SK-N-SH (cell line): ENCODE results near the gene PLEKHG3. TPM values are rescaled to one million over a fixed set of nuclear protein-coding genes. Genes with fewer than 3 reads are reported as not detected.

Source experiments
- CTCF ChIA-PET: fragments of 300-600, 350-600 bp; formaldehyde crosslinking; extraction: SDS; loops from one replicate; lab custom pipeline; 2021; lab: Yijun Ruan, JAX
- POLR2A ChIA-PET: fragments of 350-600 bp; sonication (Branson Sonifier 250); formaldehyde crosslinking; extraction: SDS; loops from one replicate; lab custom pipeline; 2020; ENCODE audit warnings: antibody characterized with exemption, inconsistent platforms; lab: Yijun Ruan, JAX
- DNase-seq: peaks from one replicate; pipeline ENCODE4 v3.0.0; 2012
- H2AFZ ChIP-seq: fragments of 200-600 bp; sonication (generic); 2 replicates; pipeline ENCODE4 v1.8.1; 2016; ENCODE audit warnings: antibody characterized with exemption, mild to moderate bottlenecking, low read depth
- H3F3A ChIP-seq: fragments of 200-600 bp; sonication (generic); replicated peaks from 2 replicates; pipeline ENCODE3; 2016; ENCODE audit warnings: antibody characterized with exemption, mild to moderate bottlenecking; ENCODE audit not compliant: insufficient read depth
- H3K27ac ChIP-seq, 2 experiments: fragments of 200-500 bp in 1 of 2; fragments of 200-600 bp in 1 of 2; sonication (Bioruptor generic) in 1 of 2; sonication (generic), shearing (Covaris generic) in 1 of 2; 2 replicates each; pipeline versions ENCODE4 v1.5.1 to v1.6.1; 2014 to 2016; ENCODE audit warnings: low read depth in 2 of 2, inconsistent platforms in 1 of 2, low read length in 1 of 2, mild to moderate bottlenecking in 1 of 2, mixed read lengths in 1 of 2
- H3K27me3 ChIP-seq: fragments of 200-600 bp; sonication (generic), shearing (Covaris generic); 2 replicates; pipeline ENCODE4 v1.6.1; 2016; ENCODE audit warnings: mixed run types; ENCODE audit not compliant: insufficient read depth
- H3K36me3 ChIP-seq, 2 experiments: fragments of 200-500 bp in 1 of 2; fragments of 200-600 bp in 1 of 2; sonication (Bioruptor generic) in 1 of 2; sonication (generic) in 1 of 2; replicated peaks in 1 of 2; 2 replicates each; pipeline versions ENCODE3 to v1.5.1; 2014 to 2016; ENCODE audit warnings: low read length in 1 of 2, mild to moderate bottlenecking in 1 of 2; ENCODE audit not compliant: insufficient read depth in 2 of 2, control insufficient read depth in 1 of 2
- H3K4me1 ChIP-seq, 2 experiments: fragments of 200-500 bp in 1 of 2; fragments of 200-600 bp in 1 of 2; sonication (Bioruptor generic) in 1 of 2; sonication (generic), shearing (Covaris generic) in 1 of 2; 2 replicates each; pipeline versions ENCODE4 v1.5.1 to v1.6.1; 2014 to 2016; ENCODE audit warnings: low read depth in 1 of 2, low read length in 1 of 2, mixed run types in 1 of 2; ENCODE audit not compliant: insufficient read depth in 2 of 2, control insufficient read depth in 1 of 2
- H3K4me2 ChIP-seq: fragments of 200-600 bp; sonication (generic), shearing (Covaris generic); 2 replicates; pipeline ENCODE4 v1.6.1; 2017; ENCODE audit warnings: mixed run types
- H3K4me3 ChIP-seq, 2 experiments: fragments of 200-500 bp in 1 of 2; fragments of 200-600 bp in 1 of 2; sonication (Bioruptor generic) in 1 of 2; sonication (generic), shearing (Covaris generic) in 1 of 2; 2 replicates each; pipeline versions ENCODE4 v1.5.1 to v1.8.1; 2014 to 2016; ENCODE audit warnings: low read depth in 2 of 2, inconsistent platforms in 1 of 2, low read length in 1 of 2, mild to moderate bottlenecking in 1 of 2, mixed read lengths in 1 of 2, moderate library complexity in 1 of 2
- H3K79me2 ChIP-seq: fragments of 200-600 bp; sonication (generic); 2 replicates; pipeline ENCODE4 v1.8.1; 2017; ENCODE audit warnings: mild to moderate bottlenecking; ENCODE audit not compliant: insufficient read depth
- H3K9ac ChIP-seq: fragments of 200-600 bp; sonication (generic); 2 replicates; pipeline ENCODE4 v1.6.1; 2017; ENCODE audit warnings: mixed run types
- H3K9me2 ChIP-seq: fragments of 200-600 bp; sonication (generic); 2 replicates; pipeline ENCODE4 v1.6.1; 2017; ENCODE audit warnings: mixed run types
- H3K9me3 ChIP-seq: fragments of 200-600 bp; sonication (generic); 2 replicates; pipeline ENCODE4 v1.6.1; 2017; ENCODE audit warnings: mixed run types, mild to moderate bottlenecking, moderate library complexity
- H4K20me1 ChIP-seq: fragments of 200-600 bp; sonication (generic); 2 replicates; pipeline ENCODE4 v1.6.1; 2017; ENCODE audit warnings: mild to moderate bottlenecking, mixed run types; ENCODE audit not compliant: insufficient read depth
- CHD2 ChIP-seq: fragments of 150-350 bp; IDR thresholded peaks from 2 replicates; pipeline ENCODE4 v1.6.1; 2018; ENCODE audit warnings: low read length; ENCODE audit not compliant: partially characterized antibody
- EP300 ChIP-seq, 2 experiments: IDR thresholded peaks; 2 replicates each; pipeline versions ENCODE4 v1.4.0 to v1.6.1; 2012; ENCODE audit warnings: borderline replicate concordance in 1 of 2, low read depth in 1 of 2, low read length in 1 of 2
- EZH2phosphoT487 ChIP-seq: fragments of 200-600 bp; sonication (generic); IDR thresholded peaks from 2 replicates; pipeline ENCODE4 v1.6.1; 2017; ENCODE audit warnings: low read depth, mixed run types, mild to moderate bottlenecking, antibody characterized with exemption, moderate library complexity, borderline replicate concordance
- FOSL2 ChIP-seq: IDR thresholded peaks from 2 replicates; pipeline ENCODE4 v1.4.0; 2012; ENCODE audit warnings: low read depth, mild to moderate bottlenecking, moderate library complexity, borderline replicate concordance
- FOXJ3 ChIP-seq: sonication (generic); formaldehyde crosslinking; IDR thresholded peaks from 2 replicates; pipeline ENCODE4 v1.5.1; 2020; ENCODE audit warnings: mild to moderate bottlenecking, missing genetic modification reagents
- FOXM1 ChIP-seq: IDR thresholded peaks from 2 replicates; pipeline ENCODE4 v1.4.0; 2012; ENCODE audit warnings: low read depth, mild to moderate bottlenecking
- GABPA ChIP-seq: IDR thresholded peaks from 2 replicates; pipeline ENCODE4 v1.4.0; 2012; ENCODE audit warnings: low read depth, mild to moderate bottlenecking
- JUND ChIP-seq: IDR thresholded peaks from 2 replicates; pipeline ENCODE4 v1.4.0; 2012
- MEF2A ChIP-seq: IDR thresholded peaks from 2 replicates; pipeline ENCODE4 v1.4.0; 2012; ENCODE audit warnings: low read depth, borderline replicate concordance
- MXI1 ChIP-seq: IDR thresholded peaks from 2 replicates; pipeline ENCODE4 v1.6.1; 2012; ENCODE audit warnings: mild to moderate bottlenecking, low read depth, low read length, improper control_type of control experiment
- NFIC ChIP-seq: IDR thresholded peaks from 2 replicates; pipeline ENCODE4 v1.4.0; 2012; ENCODE audit warnings: borderline replicate concordance
- NRF1 ChIP-seq: IDR thresholded peaks from 2 replicates; pipeline ENCODE4 v1.6.1; 2012; ENCODE audit warnings: low read depth, mild to moderate bottlenecking, low read length
- POLR2AphosphoS5 ChIP-seq: IDR thresholded peaks from 2 replicates; pipeline ENCODE4 v1.6.1; 2012; ENCODE audit warnings: low read depth, low read length
- RAD21 ChIP-seq: IDR thresholded peaks from 2 replicates; pipeline ENCODE4 v1.6.1; 2012; ENCODE audit warnings: mild to moderate bottlenecking, low read length
- RCOR1 ChIP-seq: fragments of 150-350 bp; IDR thresholded peaks from 2 replicates; pipeline ENCODE4 v1.6.1; 2017; ENCODE audit warnings: antibody characterized with exemption, low read length
- TAF1 ChIP-seq: IDR thresholded peaks from 2 replicates; pipeline ENCODE4 v1.6.1; 2012; ENCODE audit warnings: low read depth, mild to moderate bottlenecking, low read length, moderate library complexity, borderline replicate concordance
- TCF12 ChIP-seq: IDR thresholded peaks from 2 replicates; pipeline ENCODE4 v1.4.0; 2012
- polyA plus RNA-seq, 3 experiments: library from polyadenylated mRNA; depleted of rRNA; stranded (reverse); fragments of >200 nt; gene quantifications; 2 replicates each; pipeline ENCODE4 v1.2.3, GENCODE V29; 2012
- TF ChIP-seq, protein P1 (sequence below): IDR thresholded peaks from 2 replicates; pipeline ENCODE4 v1.4.0; 2012; ENCODE audit warnings: low read depth, borderline replicate concordance
- TF ChIP-seq, protein P2 (sequence below): IDR thresholded peaks from 2 replicates; pipeline ENCODE4 v1.4.0; 2012; ENCODE audit warnings: low read depth
- TF ChIP-seq, protein P3 (sequence below): fragments of 150-350 bp; IDR thresholded peaks from 2 replicates; pipeline ENCODE4 v1.6.1; 2016; ENCODE audit warnings: mild to moderate bottlenecking, low read depth, low read length
- TF ChIP-seq, protein P4 (sequence below): IDR thresholded peaks from 2 replicates; pipeline ENCODE4 v1.6.1; 2012; ENCODE audit warnings: mild to moderate bottlenecking, low read depth, low read length, moderate library complexity

Gene PLEKHG3
- polyA plus RNA-seq, 1 of the 3 experiments (the other 2 are of a cell fraction), result 5.1 TPM

- no peak for TF ChIP-seq EP300 (IDR thresholded peaks at IDR 0.05; ENCODE audit: borderline replicate concordance in 1 of 2, low read depth in 1 of 2, low read length in 1 of 2)
- no peak for TF ChIP-seq RCOR1
- no peak for TF ChIP-seq MXI1
- no peak for TF ChIP-seq FOXJ3
- TF ChIP-seq EZH2phosphoT487, result no peak
- TF ChIP-seq, all 33 proteins: peak for 0
These were observed 6.8 kb downstream of the PLEKHG3 start (continued) for GRCh38 chr14:64711039-64711438.

GRCh38 chr14:64713677-64714076 lies 9.5 kb downstream of the PLEKHG3 start:
- CTCF ChIA-PET, result interaction anchor here (1.1 kb wide), 1 partner anchor 42 kb away, joined by 3 read pairs; no protein-coding TSS in a partner anchor
- POLR2A ChIA-PET, result no interaction called here
- Histone ChIP-seq H3K9ac (no peak overlapping the region), H3K4me3 (no peak overlapping the region), H3K9me2 (no peaks in the 10 kb centered on the region), H4K20me1 (no peaks in the 10 kb centered on the region), H3K4me2 (no peak overlapping the region), H3K9me3 (peaks cover 11% of the 10 kb centered on the region), H3K36me3 (peaks cover 0 to 10% of the 10 kb centered on the region in 2 experiments), H3K27me3 (no peaks in the 10 kb centered on the region), H3K27ac (no peak overlapping the region), H3K4me1 (peaks cover 0 to 11% of the 10 kb centered on the region in 2 experiments; a peak in 1 of 4 replicates), H3F3A (no peaks in the 10 kb centered on the region), H2AFZ (no peak overlapping the region), H3K79me2 (peaks cover 35% of the 10 kb centered on the region)
- TF ChIP-seq RAD21 (no peak), MEF2A (no peak), POLR2AphosphoS5 (no peak), GABPA (no peak), JUND (no peak), EP300 (IDR thresholded peaks at IDR 0.05; ENCODE audit: borderline replicate concordance in 1 of 2, low read depth in 1 of 2, low read length in 1 of 2) (no peak), CHD2 (no peak), NFIC (no peak), TAF1 (no peak), NRF1 (no peak), FOXJ3 (no peak), FOSL2 (no peak), TCF12 (no peak), FOXM1 (no peak), RCOR1 (no peak)
- TF ChIP-seq, protein P1, sequence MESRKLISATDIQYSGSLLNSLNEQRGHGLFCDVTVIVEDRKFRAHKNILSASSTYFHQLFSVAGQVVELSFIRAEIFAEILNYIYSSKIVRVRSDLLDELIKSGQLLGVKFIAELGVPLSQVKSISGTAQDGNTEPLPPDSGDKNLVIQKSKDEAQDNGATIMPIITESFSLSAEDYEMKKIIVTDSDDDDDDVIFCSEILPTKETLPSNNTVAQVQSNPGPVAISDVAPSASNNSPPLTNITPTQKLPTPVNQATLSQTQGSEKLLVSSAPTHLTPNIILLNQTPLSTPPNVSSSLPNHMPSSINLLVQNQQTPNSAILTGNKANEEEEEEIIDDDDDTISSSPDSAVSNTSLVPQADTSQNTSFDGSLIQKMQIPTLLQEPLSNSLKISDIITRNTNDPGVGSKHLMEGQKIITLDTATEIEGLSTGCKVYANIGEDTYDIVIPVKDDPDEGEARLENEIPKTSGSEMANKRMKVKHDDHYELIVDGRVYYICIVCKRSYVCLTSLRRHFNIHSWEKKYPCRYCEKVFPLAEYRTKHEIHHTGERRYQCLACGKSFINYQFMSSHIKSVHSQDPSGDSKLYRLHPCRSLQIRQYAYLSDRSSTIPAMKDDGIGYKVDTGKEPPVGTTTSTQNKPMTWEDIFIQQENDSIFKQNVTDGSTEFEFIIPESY, result no peak
- TF ChIP-seq, protein P2, sequence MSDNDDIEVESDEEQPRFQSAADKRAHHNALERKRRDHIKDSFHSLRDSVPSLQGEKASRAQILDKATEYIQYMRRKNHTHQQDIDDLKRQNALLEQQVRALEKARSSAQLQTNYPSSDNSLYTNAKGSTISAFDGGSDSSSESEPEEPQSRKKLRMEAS, result no peak
- TF ChIP-seq, protein P3, sequence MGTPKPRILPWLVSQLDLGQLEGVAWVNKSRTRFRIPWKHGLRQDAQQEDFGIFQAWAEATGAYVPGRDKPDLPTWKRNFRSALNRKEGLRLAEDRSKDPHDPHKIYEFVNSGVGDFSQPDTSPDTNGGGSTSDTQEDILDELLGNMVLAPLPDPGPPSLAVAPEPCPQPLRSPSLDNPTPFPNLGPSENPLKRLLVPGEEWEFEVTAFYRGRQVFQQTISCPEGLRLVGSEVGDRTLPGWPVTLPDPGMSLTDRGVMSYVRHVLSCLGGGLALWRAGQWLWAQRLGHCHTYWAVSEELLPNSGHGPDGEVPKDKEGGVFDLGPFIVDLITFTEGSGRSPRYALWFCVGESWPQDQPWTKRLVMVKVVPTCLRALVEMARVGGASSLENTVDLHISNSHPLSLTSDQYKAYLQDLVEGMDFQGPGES, result no peak
- TF ChIP-seq, protein P4, sequence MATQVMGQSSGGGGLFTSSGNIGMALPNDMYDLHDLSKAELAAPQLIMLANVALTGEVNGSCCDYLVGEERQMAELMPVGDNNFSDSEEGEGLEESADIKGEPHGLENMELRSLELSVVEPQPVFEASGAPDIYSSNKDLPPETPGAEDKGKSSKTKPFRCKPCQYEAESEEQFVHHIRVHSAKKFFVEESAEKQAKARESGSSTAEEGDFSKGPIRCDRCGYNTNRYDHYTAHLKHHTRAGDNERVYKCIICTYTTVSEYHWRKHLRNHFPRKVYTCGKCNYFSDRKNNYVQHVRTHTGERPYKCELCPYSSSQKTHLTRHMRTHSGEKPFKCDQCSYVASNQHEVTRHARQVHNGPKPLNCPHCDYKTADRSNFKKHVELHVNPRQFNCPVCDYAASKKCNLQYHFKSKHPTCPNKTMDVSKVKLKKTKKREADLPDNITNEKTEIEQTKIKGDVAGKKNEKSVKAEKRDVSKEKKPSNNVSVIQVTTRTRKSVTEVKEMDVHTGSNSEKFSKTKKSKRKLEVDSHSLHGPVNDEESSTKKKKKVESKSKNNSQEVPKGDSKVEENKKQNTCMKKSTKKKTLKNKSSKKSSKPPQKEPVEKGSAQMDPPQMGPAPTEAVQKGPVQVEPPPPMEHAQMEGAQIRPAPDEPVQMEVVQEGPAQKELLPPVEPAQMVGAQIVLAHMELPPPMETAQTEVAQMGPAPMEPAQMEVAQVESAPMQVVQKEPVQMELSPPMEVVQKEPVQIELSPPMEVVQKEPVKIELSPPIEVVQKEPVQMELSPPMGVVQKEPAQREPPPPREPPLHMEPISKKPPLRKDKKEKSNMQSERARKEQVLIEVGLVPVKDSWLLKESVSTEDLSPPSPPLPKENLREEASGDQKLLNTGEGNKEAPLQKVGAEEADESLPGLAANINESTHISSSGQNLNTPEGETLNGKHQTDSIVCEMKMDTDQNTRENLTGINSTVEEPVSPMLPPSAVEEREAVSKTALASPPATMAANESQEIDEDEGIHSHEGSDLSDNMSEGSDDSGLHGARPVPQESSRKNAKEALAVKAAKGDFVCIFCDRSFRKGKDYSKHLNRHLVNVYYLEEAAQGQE, result no peak
- DNase-seq, result no peak
